ENCODE measurements around the gene CDH4.

Gene CDH4

DNA sequence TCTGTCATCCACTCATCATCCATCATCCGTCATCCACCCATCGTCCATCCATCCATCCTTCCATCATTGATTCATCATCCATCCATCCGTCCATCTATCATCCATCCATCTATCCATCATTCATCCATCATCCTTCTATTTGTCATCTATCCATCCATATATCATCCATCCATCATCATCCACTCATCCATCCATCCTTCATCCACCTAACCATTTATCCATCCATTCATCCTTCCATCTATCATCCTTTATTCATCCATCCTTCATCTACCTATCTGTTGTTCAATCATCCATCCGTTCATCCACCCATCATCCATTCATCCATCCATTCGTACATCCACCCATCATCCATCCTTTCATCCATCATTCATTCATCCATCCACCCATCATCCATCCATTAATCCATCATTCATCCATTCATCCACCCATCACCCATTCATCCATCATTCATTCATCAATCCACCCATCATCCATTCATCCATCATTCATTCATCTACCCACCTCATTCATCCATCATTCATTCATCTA is 266.4 kb downstream of the CDH4 start:
- Mint-ChIP-seq H3K4me1 (ENCODE audit: low read depth) (no peaks in the 10 kb centered on the region), H3K36me3 (ENCODE audit: low read depth) (no peaks in the 10 kb centered on the region), H3K9me3 (peaks cover 5% of the 10 kb centered on the region), H3K4me3 (no peak overlapping the region), H3K27me3 (ENCODE audit: low read depth) (no peaks in the 10 kb centered on the region), H3K27ac (no peak overlapping the region)

DNA sequence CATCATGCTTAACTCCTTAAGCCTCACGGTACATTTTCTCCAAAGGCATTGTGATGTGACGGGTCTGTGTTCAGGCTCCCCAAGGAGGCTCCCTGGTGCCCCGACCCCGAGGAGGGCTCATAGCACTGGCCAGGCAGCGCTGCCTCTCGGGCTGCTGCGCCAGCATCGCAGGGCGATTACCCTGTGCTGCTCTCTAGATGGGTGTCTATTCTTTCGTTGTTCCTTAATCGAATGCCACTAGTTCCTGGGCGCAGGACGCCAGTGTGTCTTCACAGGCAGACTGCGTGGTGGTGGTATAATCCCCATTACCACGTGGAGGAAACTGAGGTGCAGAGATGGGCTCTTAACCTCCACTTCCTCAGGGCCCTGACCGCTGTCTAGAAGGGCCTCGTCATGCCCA is 267.4 kb downstream of the CDH4 start:
- Mint-ChIP-seq H3K27ac (no peak overlapping the region), H3K4me3 (no peak overlapping the region), H3K27me3 (ENCODE audit: low read depth) (no peaks in the 10 kb centered on the region), H3K36me3 (ENCODE audit: low read depth) (no peaks in the 10 kb centered on the region), H3K4me1 (ENCODE audit: low read depth) (no peaks in the 10 kb centered on the region), H3K9me3 (peaks cover 5% of the 10 kb centered on the region)

DNA sequence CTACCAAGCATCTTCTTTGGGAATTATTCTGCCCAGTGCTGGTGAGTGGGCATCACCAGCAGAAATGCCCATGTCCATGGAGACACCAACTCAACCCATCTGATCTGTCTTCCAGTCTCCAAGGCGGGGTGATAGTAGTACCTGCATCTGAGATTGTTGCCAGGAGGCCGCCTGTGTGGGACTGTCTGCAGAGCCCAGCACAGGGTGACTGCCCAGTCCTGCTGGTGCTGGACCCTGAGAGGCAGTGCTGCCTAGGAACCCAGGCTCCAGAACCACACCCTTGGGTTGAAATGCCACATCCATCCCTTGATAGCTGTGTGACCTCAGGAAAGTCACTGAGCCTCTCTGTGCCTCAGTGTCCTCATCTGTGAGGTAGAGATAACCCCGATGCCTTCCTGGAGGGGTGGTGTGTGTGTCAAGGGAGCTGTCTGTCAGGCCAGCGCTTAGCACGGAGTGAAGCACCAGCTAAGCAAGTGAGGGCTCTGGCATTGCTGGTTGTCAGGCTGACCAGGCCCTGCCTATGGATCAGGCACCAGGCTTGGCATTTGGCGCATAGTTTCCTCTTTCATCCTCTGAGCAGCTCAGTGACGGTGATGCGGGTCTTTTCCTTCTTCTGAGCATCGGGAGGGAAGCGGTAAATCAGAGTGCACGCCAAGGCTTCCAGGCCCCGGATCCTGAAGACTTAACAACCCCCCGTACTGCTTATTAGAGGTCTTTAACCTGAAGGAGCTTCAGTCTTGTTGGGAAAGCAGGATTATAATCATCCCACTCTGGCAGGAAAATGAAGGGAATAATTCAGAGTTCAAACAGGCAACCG is 268.2 kb downstream of the CDH4 start:
- H3K4me1 Mint-ChIP-seq (ENCODE audit: low read depth) = no peaks in the 10 kb centered on the region
- H3K4me3 Mint-ChIP-seq = no peak overlapping the region
- H3K27me3 Mint-ChIP-seq (ENCODE audit: low read depth) = no peaks in the 10 kb centered on the region
- no peak overlapping the region for H3K27ac Mint-ChIP-seq
- H3K9me3 Mint-ChIP-seq = peaks cover 5% of the 10 kb centered on the region
- H3K36me3 Mint-ChIP-seq (ENCODE audit: low read depth) = no peaks in the 10 kb centered on the region

DNA sequence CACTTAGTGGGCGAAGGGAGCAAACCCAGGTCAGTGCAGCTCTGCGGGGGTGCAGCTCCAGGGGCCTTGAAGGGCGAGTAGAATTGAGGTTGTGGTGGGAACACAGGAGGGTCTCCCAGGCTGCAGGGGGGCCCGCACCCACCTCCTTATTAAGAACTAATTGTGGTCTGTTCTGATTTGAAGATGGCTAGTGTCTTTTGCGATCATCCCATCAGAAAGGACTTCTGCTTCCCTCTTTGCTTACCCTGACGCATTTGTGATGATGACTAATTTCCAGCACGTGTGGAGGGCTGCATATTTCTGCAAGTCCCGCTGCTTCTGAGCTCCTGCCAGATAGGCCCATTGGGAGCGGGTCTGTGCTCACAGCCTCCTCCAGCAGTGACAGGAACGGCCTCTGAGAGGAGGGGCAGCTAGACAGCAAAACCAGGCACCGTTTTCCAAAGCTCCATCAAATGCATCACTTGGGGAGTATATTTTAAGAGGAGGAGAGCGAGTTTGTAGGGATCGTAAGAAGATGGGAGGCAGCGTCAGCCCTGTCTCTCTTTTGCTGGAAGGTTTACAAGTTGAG is 268.9 kb downstream of the CDH4 start:
- Mint-ChIP-seq H3K9me3 (peaks cover 5% of the 10 kb centered on the region), H3K4me3 (no peak overlapping the region), H3K27me3 (ENCODE audit: low read depth) (no peaks in the 10 kb centered on the region), H3K36me3 (ENCODE audit: low read depth) (no peaks in the 10 kb centered on the region), H3K4me1 (ENCODE audit: low read depth) (no peaks in the 10 kb centered on the region), H3K27ac (no peak overlapping the region)

DNA sequence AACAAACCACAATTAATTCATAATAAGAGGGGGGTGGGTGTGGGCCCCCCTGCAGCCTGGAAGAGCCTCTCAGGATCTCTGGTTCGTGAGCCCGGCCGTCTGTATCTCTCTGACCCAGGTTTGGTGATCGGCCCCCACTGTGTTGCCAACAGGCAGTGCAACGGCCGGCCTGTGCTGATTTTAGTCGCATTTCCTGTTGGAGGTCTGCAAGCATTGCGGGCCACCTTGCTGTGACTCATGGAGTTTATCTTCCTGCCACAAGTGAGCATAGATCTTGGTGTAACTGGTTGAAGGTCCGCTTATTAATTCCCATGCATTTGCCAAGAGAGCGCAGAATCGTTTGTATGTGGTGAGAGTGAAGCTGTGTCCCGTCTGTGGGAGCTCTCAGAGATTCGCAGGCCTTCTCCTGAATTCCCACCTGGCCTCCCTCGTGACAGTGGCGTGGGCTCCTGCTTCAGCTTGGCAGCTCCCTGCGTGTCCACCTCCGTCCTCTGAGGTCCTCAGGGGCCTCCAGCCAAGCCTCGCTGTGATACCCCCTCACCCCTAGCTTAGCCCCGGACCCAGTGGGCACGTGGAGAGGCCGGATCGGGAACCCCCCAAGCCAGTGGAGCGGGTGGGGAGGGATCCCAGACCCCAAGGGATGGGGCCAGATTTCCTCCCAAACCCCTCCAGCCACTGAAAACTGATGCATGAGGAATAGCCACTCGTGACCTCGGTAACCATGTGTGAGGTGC is 269.8 kb downstream of the CDH4 start:
- Mint-ChIP-seq H3K4me3 (no peak overlapping the region), H3K9me3 (peaks cover 5% of the 10 kb centered on the region), H3K27ac (no peak overlapping the region)

DNA sequence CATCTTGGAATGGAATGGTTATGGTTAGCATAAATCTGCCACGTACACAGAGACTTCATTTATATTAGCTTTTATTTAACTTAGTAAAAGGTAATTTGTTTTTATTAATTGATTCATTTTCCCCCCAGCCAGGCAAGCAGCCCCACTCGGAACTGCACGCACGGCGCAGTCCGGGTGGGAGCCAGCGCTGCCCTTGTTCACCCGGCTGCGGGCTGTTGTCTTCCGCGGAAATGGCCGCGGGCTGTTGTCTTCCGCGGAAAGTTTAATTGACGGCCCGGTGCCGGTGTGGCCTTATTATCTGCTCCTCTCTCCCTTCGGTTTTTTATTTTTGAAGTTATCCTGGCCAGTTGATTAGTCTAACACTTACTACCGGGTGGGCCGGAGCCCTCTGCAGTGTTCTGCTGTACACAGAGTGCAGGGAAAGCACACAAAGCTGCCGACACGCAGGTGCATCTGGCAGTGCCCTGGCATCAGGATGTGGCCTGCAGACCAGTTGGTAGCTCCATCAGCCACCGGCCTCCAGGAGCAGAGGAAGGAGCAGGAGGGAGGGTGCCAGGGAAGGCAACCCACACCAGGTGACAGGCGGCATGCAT is 270.5 kb downstream of the CDH4 start:
- Mint-ChIP-seq H3K9me3 (peaks cover 5% of the 10 kb centered on the region), H3K36me3 (ENCODE audit: low read depth) (no peaks in the 10 kb centered on the region), H3K4me3 (no peak overlapping the region), H3K27ac (no peak overlapping the region), H3K4me1 (ENCODE audit: low read depth) (no peaks in the 10 kb centered on the region), H3K27me3 (ENCODE audit: low read depth) (no peaks in the 10 kb centered on the region)

More for the DNA sequence above, 269.8 kb downstream of the CDH4 start:
- H3K27me3 Mint-ChIP-seq (ENCODE audit: low read depth) = no peaks in the 10 kb centered on the region
- no peaks in the 10 kb centered on the region for H3K36me3 Mint-ChIP-seq (ENCODE audit: low read depth)
- H3K4me1 Mint-ChIP-seq (ENCODE audit: low read depth) = no peaks in the 10 kb centered on the region

DNA sequence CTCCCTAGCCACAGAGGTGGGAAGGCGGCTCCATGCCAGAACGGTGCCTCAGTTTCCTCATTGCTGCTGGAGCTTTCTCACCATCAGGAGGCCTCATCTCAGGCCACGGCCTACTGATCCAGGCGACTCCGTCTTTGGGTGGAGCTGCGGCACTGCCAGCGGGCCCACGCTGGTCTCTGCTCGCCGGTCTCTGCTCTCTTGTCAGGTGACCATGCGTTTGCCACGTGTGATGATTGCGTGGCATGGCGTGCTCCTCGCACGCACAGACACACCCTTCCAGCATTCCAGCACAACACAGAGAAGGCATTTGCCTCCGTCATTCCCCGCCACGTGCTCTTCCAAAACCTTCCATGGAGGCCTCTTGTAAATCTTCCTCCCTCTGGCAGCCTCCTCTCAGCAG is 271.1 kb downstream of the CDH4 start:
- H3K36me3 Mint-ChIP-seq (ENCODE audit: low read depth) = no peaks in the 10 kb centered on the region
- no peak overlapping the region for H3K4me3 Mint-ChIP-seq
- no peaks in the 10 kb centered on the region for H3K4me1 Mint-ChIP-seq (ENCODE audit: low read depth)
- H3K9me3 Mint-ChIP-seq = peaks cover 5% of the 10 kb centered on the region
- H3K27ac Mint-ChIP-seq = no peak overlapping the region
- H3K27me3 Mint-ChIP-seq (ENCODE audit: low read depth) = no peaks in the 10 kb centered on the region

DNA sequence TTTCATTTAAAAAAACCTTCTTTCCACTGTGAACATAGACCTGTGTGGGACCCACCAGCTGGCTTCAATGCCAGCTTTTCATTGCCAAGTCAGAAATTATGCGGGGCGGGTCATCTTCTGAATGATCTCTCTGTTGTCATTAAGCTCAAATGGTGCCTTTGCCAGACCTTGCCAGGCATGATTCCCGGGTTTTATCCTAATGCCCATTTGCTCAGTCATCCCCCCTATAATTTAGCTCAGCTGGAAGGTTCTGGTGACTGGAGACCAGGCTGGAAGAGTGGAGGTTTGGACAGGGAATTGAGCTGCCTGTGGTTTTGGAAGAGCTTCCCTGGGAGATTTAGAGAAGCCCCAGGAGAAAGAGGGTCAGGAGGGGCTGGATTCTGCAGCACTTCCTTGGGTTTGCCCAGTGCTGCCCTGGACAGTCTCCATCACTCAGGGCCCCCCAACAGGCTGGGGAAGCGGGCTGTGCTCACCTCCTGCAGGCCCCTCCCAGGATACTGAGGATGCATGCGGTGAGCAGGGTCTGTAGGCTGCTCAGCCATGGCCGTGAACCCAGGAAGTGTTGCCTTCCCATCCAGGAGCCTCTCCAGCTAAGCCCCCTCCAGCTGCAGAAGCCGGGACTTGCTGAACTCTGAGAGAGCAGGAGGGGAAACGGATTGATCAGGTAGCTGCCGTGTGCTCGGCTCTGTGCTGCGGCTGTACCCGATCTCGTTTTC is 273.0 kb downstream of the CDH4 start:
- Mint-ChIP-seq H3K4me1 (ENCODE audit: low read depth) (no peaks in the 10 kb centered on the region), H3K9me3 (no peaks in the 10 kb centered on the region), H3K27ac (no peak overlapping the region), H3K36me3 (ENCODE audit: low read depth) (no peaks in the 10 kb centered on the region), H3K27me3 (ENCODE audit: low read depth) (no peaks in the 10 kb centered on the region), H3K4me3 (no peak overlapping the region)

DNA sequence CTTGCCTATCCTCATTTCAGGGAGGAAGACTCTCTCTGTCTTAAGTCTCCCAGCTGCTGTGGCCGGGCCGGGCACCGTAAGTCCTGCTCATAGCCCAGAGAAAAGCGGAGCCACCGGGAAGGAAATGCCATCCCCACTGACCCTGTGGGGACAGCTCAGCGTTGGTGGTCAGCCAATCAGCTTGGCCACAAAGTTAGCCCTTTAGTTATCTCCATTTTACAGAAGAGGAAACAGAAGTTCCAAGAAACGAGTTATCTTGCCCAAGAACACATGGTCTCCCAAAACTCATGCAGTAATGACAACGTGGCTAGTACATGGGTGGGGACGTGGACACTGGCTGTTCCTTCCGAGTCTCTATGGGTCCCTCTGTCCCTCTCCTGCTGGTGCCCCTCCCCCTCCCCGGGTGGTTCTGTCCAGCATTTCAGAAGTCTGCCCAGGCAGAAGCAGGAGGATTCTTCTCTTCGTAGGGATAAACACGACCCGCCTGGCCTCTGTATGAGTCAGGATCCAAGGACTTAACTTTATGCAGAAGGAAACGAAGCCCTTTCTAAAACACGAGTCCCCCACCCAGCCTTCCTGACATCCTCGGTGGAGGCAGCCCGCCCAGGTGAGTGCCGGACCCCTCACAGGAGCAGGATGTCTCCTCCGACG is 273.8 kb downstream of the CDH4 start:
- H3K4me3 Mint-ChIP-seq = no peak overlapping the region

DNA sequence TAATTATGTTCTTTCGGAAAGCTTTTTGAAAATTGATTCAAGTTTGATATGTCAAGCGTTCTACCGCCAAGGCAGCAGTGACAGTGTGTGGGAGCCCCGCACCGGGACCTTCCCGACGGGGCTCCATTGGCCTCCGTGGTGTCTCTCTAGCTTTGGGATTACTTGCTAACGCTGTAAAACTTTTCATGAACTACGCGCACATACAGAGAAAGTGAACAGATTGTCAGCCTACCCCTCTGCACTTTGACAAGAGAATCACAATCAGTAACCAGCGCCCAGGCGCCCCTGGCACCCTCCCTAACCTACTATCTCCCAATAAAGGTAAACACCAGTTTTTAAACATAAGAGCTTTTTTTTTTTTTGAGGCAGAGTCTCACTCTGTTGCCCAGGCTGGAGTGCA is 274.8 kb downstream of the CDH4 start:
- Mint-ChIP-seq H3K27ac (no peak overlapping the region), H3K9me3 (no peaks in the 10 kb centered on the region), H3K36me3 (ENCODE audit: low read depth) (no peaks in the 10 kb centered on the region), H3K4me1 (ENCODE audit: low read depth) (no peaks in the 10 kb centered on the region), H3K4me3 (no peak overlapping the region), H3K27me3 (ENCODE audit: low read depth) (no peaks in the 10 kb centered on the region)

More for the DNA sequence above, 273.8 kb downstream of the CDH4 start:
- no peaks in the 10 kb centered on the region for H3K27me3 Mint-ChIP-seq (ENCODE audit: low read depth)
- H3K9me3 Mint-ChIP-seq = no peaks in the 10 kb centered on the region
- H3K4me1 Mint-ChIP-seq (ENCODE audit: low read depth) = no peaks in the 10 kb centered on the region
- H3K27ac Mint-ChIP-seq = no peak overlapping the region
- no peaks in the 10 kb centered on the region for H3K36me3 Mint-ChIP-seq (ENCODE audit: low read depth)

DNA sequence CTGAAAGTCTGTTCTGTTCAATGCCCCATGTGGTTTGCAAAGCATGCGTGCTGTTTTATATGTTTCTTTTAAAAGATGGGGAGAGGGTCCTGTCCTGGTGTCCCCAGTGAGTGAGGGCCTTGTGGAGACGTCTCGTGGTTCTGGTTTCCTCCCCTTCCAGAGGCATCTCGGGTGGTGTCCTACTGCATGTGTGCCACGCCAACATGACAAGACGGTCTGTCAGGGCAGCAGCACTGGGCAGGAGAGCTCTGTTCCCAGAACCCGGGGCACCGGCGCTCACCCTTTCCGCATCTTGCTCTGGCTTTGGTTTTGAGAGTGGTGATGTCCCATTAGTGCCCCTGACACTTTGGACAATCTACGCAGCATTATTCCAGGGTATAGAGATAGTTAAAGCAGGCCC is 275.6 kb downstream of the CDH4 start:
- no peaks in the 10 kb centered on the region for H3K27me3 Mint-ChIP-seq (ENCODE audit: low read depth)
- H3K4me3 Mint-ChIP-seq = no peak overlapping the region
- no peaks in the 10 kb centered on the region for H3K9me3 Mint-ChIP-seq
- no peaks in the 10 kb centered on the region for H3K36me3 Mint-ChIP-seq (ENCODE audit: low read depth)
- H3K27ac Mint-ChIP-seq = no peak overlapping the region
- H3K4me1 Mint-ChIP-seq (ENCODE audit: low read depth) = no peaks in the 10 kb centered on the region

DNA sequence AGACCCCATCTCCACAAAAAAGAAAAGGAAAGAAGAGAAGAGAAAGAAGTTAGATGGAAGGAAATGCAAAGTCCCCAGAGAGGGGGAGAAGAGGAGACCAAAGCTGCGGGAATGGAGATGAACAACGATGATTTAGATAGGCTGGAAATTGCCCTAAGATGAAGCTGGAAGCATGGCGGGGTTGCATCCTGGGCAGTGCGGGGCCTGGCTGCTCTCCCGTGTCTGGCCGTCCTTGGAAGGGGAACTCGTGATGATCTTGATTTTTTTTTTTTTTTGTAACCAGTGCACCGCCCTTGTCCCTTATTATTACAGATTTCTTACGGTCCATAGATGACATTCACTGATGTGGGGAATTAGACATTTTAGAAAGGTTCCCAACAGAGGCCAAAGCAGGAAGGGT is 276.5 kb downstream of the CDH4 start:
- no peaks in the 10 kb centered on the region for H3K27me3 Mint-ChIP-seq (ENCODE audit: low read depth)
- H3K4me3 Mint-ChIP-seq = no peak overlapping the region
- no peaks in the 10 kb centered on the region for H3K9me3 Mint-ChIP-seq
- no peak overlapping the region for H3K27ac Mint-ChIP-seq
- no peaks in the 10 kb centered on the region for H3K4me1 Mint-ChIP-seq (ENCODE audit: low read depth)
- no peaks in the 10 kb centered on the region for H3K36me3 Mint-ChIP-seq (ENCODE audit: low read depth)

DNA sequence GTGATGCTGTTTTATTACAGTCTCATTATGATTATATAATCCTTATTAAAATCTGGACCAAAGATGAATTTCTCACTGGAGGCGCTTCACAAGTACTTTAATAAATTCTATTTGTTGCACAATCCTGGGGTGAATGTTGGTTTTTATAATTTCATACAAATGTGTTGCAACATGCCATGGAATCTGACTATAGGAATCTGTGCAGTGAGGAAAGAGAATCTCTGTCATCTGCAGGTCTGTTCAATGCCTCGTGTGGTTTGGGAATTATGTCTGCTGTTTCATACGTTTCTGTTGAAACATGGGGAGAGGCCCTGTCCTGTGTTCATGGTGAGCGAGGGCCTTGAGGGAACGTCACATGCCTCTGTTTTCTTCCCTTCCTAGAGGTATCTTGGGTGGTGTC is 277.3 kb downstream of the CDH4 start:
- H3K4me1 Mint-ChIP-seq (ENCODE audit: low read depth) = no peaks in the 10 kb centered on the region
- H3K4me3 Mint-ChIP-seq = no peak overlapping the region
- no peaks in the 10 kb centered on the region for H3K36me3 Mint-ChIP-seq (ENCODE audit: low read depth)
- H3K27ac Mint-ChIP-seq = no peak overlapping the region
- no peaks in the 10 kb centered on the region for H3K27me3 Mint-ChIP-seq (ENCODE audit: low read depth)
- no peaks in the 10 kb centered on the region for H3K9me3 Mint-ChIP-seq
